Neural cell (in vitro differentiated cells): ENCODE data around the gene NSMCE1. TPM values are rescaled to one million over a fixed set of nuclear protein-coding genes. Genes with fewer than 3 reads are reported as not detected.

ENCODE experiments used
- H2AFZ ChIP-seq: fragments of 200-600, 300-800 bp; sonication (generic), shearing (Covaris generic); 2 replicates; pipeline ENCODE4 v1.6.0; 2014; ENCODE audit warnings: low read depth, mild to moderate bottlenecking, antibody characterized with exemption, low read length, moderate library complexity
- H3F3A ChIP-seq: fragments of 200-600 bp; shearing (Covaris generic); 2 replicates; pipeline ENCODE4 v1.6.1; 2016; ENCODE audit warnings: mild to moderate bottlenecking, moderate library complexity, mixed read lengths, antibody characterized with exemption, low read length; ENCODE audit not compliant: insufficient read depth, poor library complexity, severe bottlenecking
- H3K27ac ChIP-seq: fragments of 200-600, 300-800 bp; sonication (generic), shearing (Covaris generic); 2 replicates; pipeline ENCODE4 v1.5.1; 2014; ENCODE audit warnings: mild to moderate bottlenecking, low read length, moderate library complexity
- H3K27me3 ChIP-seq: fragments of 300-800, 200-600 bp; sonication (generic), shearing (Covaris generic); 2 replicates; pipeline ENCODE4 v1.6.0; 2014; ENCODE audit warnings: mild to moderate bottlenecking, low read depth, low read length, moderate library complexity; ENCODE audit not compliant: insufficient read depth
- H3K36me3 ChIP-seq: fragments of 300-800, 200-600 bp; sonication (generic), shearing (Covaris generic); 2 replicates; pipeline ENCODE4 v1.5.1; 2014; ENCODE audit warnings: mild to moderate bottlenecking, antibody characterized with exemption, low read length, moderate library complexity; ENCODE audit not compliant: insufficient read depth
- H3K4me2 ChIP-seq: fragments of 300-800, 200-600 bp; sonication (generic), shearing (Covaris generic); 2 replicates; pipeline ENCODE4 v1.6.0; 2014; ENCODE audit warnings: mild to moderate bottlenecking, low read length
- H3K4me3 ChIP-seq: fragments of 300-800, 200-600 bp; sonication (generic), shearing (Covaris generic); 2 replicates; pipeline ENCODE4 v1.5.1; 2014; ENCODE audit warnings: mild to moderate bottlenecking, low read length, moderate library complexity
- H3K79me2 ChIP-seq: fragments of 200-600 bp; shearing (Covaris generic); replicated peaks from 2 replicates; pipeline ENCODE4 v1.6.0; 2014; ENCODE audit warnings: mild to moderate bottlenecking, low read length, moderate library complexity; ENCODE audit not compliant: insufficient read depth
- H3K9ac ChIP-seq: fragments of 300-800, 200-600 bp; sonication (generic), shearing (Covaris generic); 2 replicates; pipeline ENCODE4 v1.6.1; 2016; ENCODE audit warnings: mild to moderate bottlenecking, low read length, mixed read lengths
- H3K9me2 ChIP-seq: fragments of 200-600 bp; shearing (Covaris generic); 2 replicates; pipeline ENCODE4 v1.6.1; 2016; ENCODE audit warnings: mild to moderate bottlenecking, low read length, mixed read lengths; ENCODE audit not compliant: insufficient read depth
- H3K9me3 ChIP-seq: fragments of 200-600, 300-800 bp; sonication (generic), shearing (Covaris generic); 2 replicates; pipeline ENCODE4 v1.6.1; 2016; ENCODE audit warnings: mild to moderate bottlenecking, mixed run types, low read length, moderate library complexity, mixed read lengths
- H4K20me1 ChIP-seq: fragments of 200-600 bp; shearing (Covaris generic); 2 replicates; pipeline ENCODE4 v1.6.1; 2016; ENCODE audit warnings: mild to moderate bottlenecking, mixed run types; ENCODE audit not compliant: insufficient read depth
- EP300 ChIP-seq: fragments of 450-650 bp; conservative IDR thresholded peaks from 2 replicates; pipeline ENCODE4 v1.6.1; 2014; ENCODE audit warnings: antibody characterized with exemption, mild to moderate bottlenecking, moderate library complexity; ENCODE audit not compliant: poor library complexity, severe bottlenecking
- EZH2 ChIP-seq: fragments of 200-600, 300-800 bp; shearing (Covaris generic), sonication (generic); IDR thresholded peaks from 2 replicates; pipeline ENCODE4 v1.6.1; 2014; ENCODE audit warnings: antibody characterized with exemption, low read length, borderline replicate concordance, mild to moderate bottlenecking; ENCODE audit not compliant: insufficient read depth, poor library complexity, severe bottlenecking
- MXI1 ChIP-seq: fragments of 450-650 bp; conservative IDR thresholded peaks from 2 replicates; pipeline ENCODE4 v1.6.1; 2014; ENCODE audit warnings: antibody characterized with exemption, mild to moderate bottlenecking; ENCODE audit not compliant: poor library complexity, severe bottlenecking
- POLR2AphosphoS5 ChIP-seq: IDR thresholded peaks from 2 replicates; pipeline ENCODE4 v1.6.1; 2012
- RAD21 ChIP-seq: fragments of 450-650 bp; conservative IDR thresholded peaks from 2 replicates; pipeline ENCODE4 v1.6.1; 2014; ENCODE audit warnings: antibody characterized with exemption, mild to moderate bottlenecking, moderate library complexity
- SMC3 ChIP-seq: fragments of 450-650 bp; conservative IDR thresholded peaks from 2 replicates; pipeline ENCODE4 v1.6.1; 2014; ENCODE audit warnings: antibody characterized with exemption, mild to moderate bottlenecking, moderate library complexity; ENCODE audit not compliant: poor library complexity
- TAF1 ChIP-seq: IDR thresholded peaks from 2 replicates; pipeline ENCODE4 v1.6.1; 2012; ENCODE audit warnings: low read depth
- polyA plus RNA-seq: library from polyadenylated mRNA; depleted of rRNA; stranded (reverse); fragments of >200 nt; gene quantifications from 2 replicates; pipeline ENCODE4 v1.2.3, GENCODE V29; 2014
- TF ChIP-seq, protein P1 (sequence below): IDR thresholded peaks from 2 replicates; pipeline ENCODE4 v1.6.1; 2012; ENCODE audit warnings: borderline replicate concordance
- TF ChIP-seq, protein P2 (sequence below): fragments of 450-650 bp; IDR thresholded peaks from 2 replicates; pipeline ENCODE4 v1.5.1; 2014; ENCODE audit warnings: antibody characterized with exemption, mild to moderate bottlenecking, moderate library complexity; ENCODE audit not compliant: poor library complexity, severe bottlenecking

The NSMCE1 gene
- polyA plus RNA-seq, 1 donor from 2014 or later: 11.5 TPM

DNA sequence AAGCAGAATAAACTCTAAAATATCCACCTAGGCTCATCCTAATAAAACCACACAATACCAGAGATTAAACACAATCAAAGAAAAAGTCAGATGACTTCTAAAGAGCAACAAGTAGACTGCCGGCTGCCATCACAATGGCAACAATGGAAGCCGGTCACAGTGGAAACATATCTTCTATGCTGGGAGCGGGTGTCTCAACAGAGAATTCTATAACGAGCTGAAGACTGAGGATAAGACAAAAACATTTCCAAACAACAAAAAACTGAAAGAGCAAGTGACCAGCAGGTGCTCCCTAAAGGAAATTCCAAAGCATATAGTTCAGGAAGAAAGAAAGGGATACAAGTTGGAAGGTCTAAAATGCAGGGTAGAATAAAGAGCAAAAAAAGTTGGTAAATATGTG lies 8.9 kb downstream of the NSMCE1 start:
- Histone ChIP-seq H3K79me2 (no peaks in the 10 kb centered on the region), H3K36me3 (no peaks in the 10 kb centered on the region), H3K9ac (no peak overlapping the region), H3K27ac (no peak overlapping the region), H3K27me3 (no peaks in the 10 kb centered on the region), H3K9me2 (no peaks in the 10 kb centered on the region), H3K4me2 (no peak overlapping the region), H3F3A (no peaks in the 10 kb centered on the region), H2AFZ (no peak overlapping the region), H3K9me3 (no peaks in the 10 kb centered on the region), H4K20me1 (no peaks in the 10 kb centered on the region), H3K4me3 (no peak overlapping the region)
- no peak for TF ChIP-seq MXI1
- TF ChIP-seq TAF1: no peak
- TF ChIP-seq POLR2AphosphoS5: no peak
- TF ChIP-seq, protein P1, sequence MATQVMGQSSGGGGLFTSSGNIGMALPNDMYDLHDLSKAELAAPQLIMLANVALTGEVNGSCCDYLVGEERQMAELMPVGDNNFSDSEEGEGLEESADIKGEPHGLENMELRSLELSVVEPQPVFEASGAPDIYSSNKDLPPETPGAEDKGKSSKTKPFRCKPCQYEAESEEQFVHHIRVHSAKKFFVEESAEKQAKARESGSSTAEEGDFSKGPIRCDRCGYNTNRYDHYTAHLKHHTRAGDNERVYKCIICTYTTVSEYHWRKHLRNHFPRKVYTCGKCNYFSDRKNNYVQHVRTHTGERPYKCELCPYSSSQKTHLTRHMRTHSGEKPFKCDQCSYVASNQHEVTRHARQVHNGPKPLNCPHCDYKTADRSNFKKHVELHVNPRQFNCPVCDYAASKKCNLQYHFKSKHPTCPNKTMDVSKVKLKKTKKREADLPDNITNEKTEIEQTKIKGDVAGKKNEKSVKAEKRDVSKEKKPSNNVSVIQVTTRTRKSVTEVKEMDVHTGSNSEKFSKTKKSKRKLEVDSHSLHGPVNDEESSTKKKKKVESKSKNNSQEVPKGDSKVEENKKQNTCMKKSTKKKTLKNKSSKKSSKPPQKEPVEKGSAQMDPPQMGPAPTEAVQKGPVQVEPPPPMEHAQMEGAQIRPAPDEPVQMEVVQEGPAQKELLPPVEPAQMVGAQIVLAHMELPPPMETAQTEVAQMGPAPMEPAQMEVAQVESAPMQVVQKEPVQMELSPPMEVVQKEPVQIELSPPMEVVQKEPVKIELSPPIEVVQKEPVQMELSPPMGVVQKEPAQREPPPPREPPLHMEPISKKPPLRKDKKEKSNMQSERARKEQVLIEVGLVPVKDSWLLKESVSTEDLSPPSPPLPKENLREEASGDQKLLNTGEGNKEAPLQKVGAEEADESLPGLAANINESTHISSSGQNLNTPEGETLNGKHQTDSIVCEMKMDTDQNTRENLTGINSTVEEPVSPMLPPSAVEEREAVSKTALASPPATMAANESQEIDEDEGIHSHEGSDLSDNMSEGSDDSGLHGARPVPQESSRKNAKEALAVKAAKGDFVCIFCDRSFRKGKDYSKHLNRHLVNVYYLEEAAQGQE: no peak
- no peak for TF ChIP-seq EP300
- TF ChIP-seq EZH2: no peak
- TF ChIP-seq SMC3: no peak
- TF ChIP-seq RAD21: no peak
- TF ChIP-seq, protein P2, sequence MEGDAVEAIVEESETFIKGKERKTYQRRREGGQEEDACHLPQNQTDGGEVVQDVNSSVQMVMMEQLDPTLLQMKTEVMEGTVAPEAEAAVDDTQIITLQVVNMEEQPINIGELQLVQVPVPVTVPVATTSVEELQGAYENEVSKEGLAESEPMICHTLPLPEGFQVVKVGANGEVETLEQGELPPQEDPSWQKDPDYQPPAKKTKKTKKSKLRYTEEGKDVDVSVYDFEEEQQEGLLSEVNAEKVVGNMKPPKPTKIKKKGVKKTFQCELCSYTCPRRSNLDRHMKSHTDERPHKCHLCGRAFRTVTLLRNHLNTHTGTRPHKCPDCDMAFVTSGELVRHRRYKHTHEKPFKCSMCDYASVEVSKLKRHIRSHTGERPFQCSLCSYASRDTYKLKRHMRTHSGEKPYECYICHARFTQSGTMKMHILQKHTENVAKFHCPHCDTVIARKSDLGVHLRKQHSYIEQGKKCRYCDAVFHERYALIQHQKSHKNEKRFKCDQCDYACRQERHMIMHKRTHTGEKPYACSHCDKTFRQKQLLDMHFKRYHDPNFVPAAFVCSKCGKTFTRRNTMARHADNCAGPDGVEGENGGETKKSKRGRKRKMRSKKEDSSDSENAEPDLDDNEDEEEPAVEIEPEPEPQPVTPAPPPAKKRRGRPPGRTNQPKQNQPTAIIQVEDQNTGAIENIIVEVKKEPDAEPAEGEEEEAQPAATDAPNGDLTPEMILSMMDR: no peak

DNA sequence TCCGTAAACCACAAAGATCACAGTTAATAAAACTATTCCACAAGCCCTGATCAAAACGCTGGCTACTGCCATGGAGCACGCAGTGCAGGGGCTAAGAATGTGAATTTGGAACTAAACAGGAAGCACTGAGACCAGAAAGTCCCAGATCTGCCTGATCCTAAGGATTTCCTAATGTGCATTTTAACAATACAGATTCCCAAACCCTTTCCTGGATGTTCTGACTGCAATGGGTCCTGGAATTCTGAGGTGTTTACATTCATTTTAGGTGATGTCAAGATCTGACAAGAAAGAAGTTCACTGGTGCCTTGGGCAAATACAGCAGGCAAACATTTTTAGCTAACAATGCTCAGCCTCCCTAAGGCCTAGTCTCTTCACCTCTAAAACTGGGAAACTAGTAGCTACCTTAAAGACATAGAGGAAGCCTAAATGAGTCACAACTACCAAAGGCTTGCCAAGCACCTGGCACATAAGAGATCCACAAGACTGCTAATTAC lies 10.3 kb downstream of the NSMCE1 start:
- Histone ChIP-seq H3K36me3 (no peaks in the 10 kb centered on the region), H3K4me2 (no peak overlapping the region), H3K9me2 (no peaks in the 10 kb centered on the region), H3F3A (no peaks in the 10 kb centered on the region), H4K20me1 (no peaks in the 10 kb centered on the region), H3K79me2 (no peaks in the 10 kb centered on the region), H3K9ac (no peak overlapping the region), H3K27me3 (no peaks in the 10 kb centered on the region), H3K4me3 (no peak overlapping the region), H2AFZ (no peak overlapping the region), H3K27ac (no peak overlapping the region), H3K9me3 (no peaks in the 10 kb centered on the region)
- TF ChIP-seq EZH2 (no peak), MXI1 (no peak), POLR2AphosphoS5 (no peak), SMC3 (no peak), RAD21 (no peak), TAF1 (no peak), EP300 (no peak)
- TF ChIP-seq, protein P2: no peak
- TF ChIP-seq, protein P1: no peak
